HEK293 (cell line): ENCODE data around the gene SP6.

Experiments
- CTCF ChIA-PET: fragments of 350-600 bp; formaldehyde crosslinking; extraction: SDS; loops from one replicate; lab custom pipeline; 2021; ENCODE audit warnings: antibody characterized with exemption; lab: Yijun Ruan, JAX
- POLR2A ChIA-PET: fragments of 300-600 bp; formaldehyde crosslinking; extraction: SDS; loops from one replicate; lab custom pipeline; 2020; ENCODE audit warnings: antibody characterized with exemption, inconsistent platforms; lab: Yijun Ruan, JAX
- H3K27ac ChIP-seq: fragments of 200-500 bp; sonication (Bioruptor generic); 2 replicates; pipeline ENCODE4 v1.5.1; 2014; ENCODE audit warnings: low read depth, low read length, control low read depth, inconsistent platforms; ENCODE audit errors: extremely low read depth
- H3K36me3 ChIP-seq, 2 experiments: fragments of 200-500 bp in 1 of 2; sonication (Bioruptor generic) in 1 of 2; 1 replicate in 1 of 2; 2 replicates in 1 of 2; pipeline ENCODE4 v1.5.1; 2014 to 2017; ENCODE audit warnings: inconsistent platforms in 2 of 2, low read length in 2 of 2; ENCODE audit not compliant: control insufficient read depth in 2 of 2, insufficient read depth in 1 of 2
- H3K4me1 ChIP-seq: fragments of 200-500 bp; sonication (Bioruptor generic); 2 replicates; pipeline ENCODE4 v1.5.1; 2014; ENCODE audit warnings: mild to moderate bottlenecking, low read length, inconsistent platforms; ENCODE audit not compliant: control insufficient read depth, insufficient read depth
- H3K4me3 ChIP-seq: 2 replicates; pipeline ENCODE4 v1.5.1; 2011; ENCODE audit warnings: low read depth, mild to moderate bottlenecking, control low read depth, low read length, moderate library complexity
- H3K9me3 ChIP-seq: fragments of 200-500 bp; sonication (Bioruptor generic); 2 replicates; pipeline ENCODE4 v1.5.1; 2014; ENCODE audit warnings: low read depth, low read length, inconsistent platforms; ENCODE audit not compliant: control insufficient read depth, insufficient read depth
- AEBP2 ChIP-seq: fragments of 450-650 bp; formaldehyde crosslinking; IDR thresholded peaks from 2 replicates; pipeline ENCODE4 v1.5.1; 2016; ENCODE audit warnings: missing biosample characterization, missing genetic modification characterization, borderline replicate concordance
- EGR2 ChIP-seq: fragments of 450-650 bp; formaldehyde crosslinking; IDR thresholded peaks from 2 replicates; pipeline ENCODE4 v1.5.1; 2016; ENCODE audit warnings: low read depth, missing biosample characterization, missing genetic modification characterization
- GFI1B ChIP-seq: fragments of 450-650 bp; formaldehyde crosslinking; IDR thresholded peaks from 2 replicates; pipeline ENCODE4 v1.5.1; 2016; ENCODE audit warnings: missing biosample characterization, missing genetic modification characterization
- GLIS1 ChIP-seq: fragments of 450-650 bp; formaldehyde crosslinking; IDR thresholded peaks from 2 replicates; pipeline ENCODE4 v1.5.1; 2016; ENCODE audit warnings: missing biosample characterization, missing genetic modification characterization
- HIC1 ChIP-seq: fragments of 450-650 bp; formaldehyde crosslinking; IDR thresholded peaks from 2 replicates; pipeline ENCODE4 v1.5.1; 2016; ENCODE audit warnings: missing biosample characterization, missing genetic modification characterization
- KLF7 ChIP-seq: fragments of 450-650 bp; formaldehyde crosslinking; IDR thresholded peaks from 2 replicates; pipeline ENCODE4 v1.5.1; 2016; ENCODE audit warnings: missing biosample characterization, missing genetic modification characterization, borderline replicate concordance
- SP3 ChIP-seq: fragments of 450-650 bp; formaldehyde crosslinking; IDR thresholded peaks from 2 replicates; pipeline ENCODE4 v1.5.1; 2016; ENCODE audit warnings: missing biosample characterization, missing genetic modification characterization
- ZEB2 ChIP-seq: fragments of 450-650 bp; formaldehyde crosslinking; IDR thresholded peaks from 2 replicates; pipeline ENCODE4 v1.5.1; 2016; ENCODE audit warnings: missing biosample characterization, missing genetic modification characterization
- ZNF121 ChIP-seq: fragments of 450-650 bp; formaldehyde crosslinking; IDR thresholded peaks from 2 replicates; pipeline ENCODE4 v1.5.1; 2016; ENCODE audit warnings: missing biosample characterization, missing genetic modification characterization
- ZNF138 ChIP-seq: fragments of 450-650 bp; formaldehyde crosslinking; IDR thresholded peaks from 2 replicates; pipeline ENCODE4 v1.5.1; 2016; ENCODE audit warnings: missing biosample characterization, missing genetic modification characterization, borderline replicate concordance
- ZNF146 ChIP-seq: fragments of 450-650 bp; formaldehyde crosslinking; IDR thresholded peaks from 2 replicates; pipeline ENCODE4 v1.5.1; 2016; ENCODE audit warnings: missing biosample characterization, missing genetic modification characterization
- ZNF148 ChIP-seq: fragments of 450-650 bp; formaldehyde crosslinking; IDR thresholded peaks from 2 replicates; pipeline ENCODE4 v1.5.0; 2017; ENCODE audit warnings: missing biosample characterization, missing genetic modification characterization, borderline replicate concordance
- ZNF2 ChIP-seq: fragments of 450-650 bp; formaldehyde crosslinking; IDR thresholded peaks from 2 replicates; pipeline ENCODE4 v1.5.1; 2016; ENCODE audit warnings: missing biosample characterization, missing genetic modification characterization
- ZNF202 ChIP-seq: fragments of 450-650 bp; formaldehyde crosslinking; IDR thresholded peaks from 2 replicates; pipeline ENCODE4 v1.5.1; 2016; ENCODE audit warnings: missing biosample characterization, missing genetic modification characterization, borderline replicate concordance
- ZNF266 ChIP-seq: fragments of 450-650 bp; formaldehyde crosslinking; IDR thresholded peaks from 2 replicates; pipeline ENCODE4 v1.5.1; 2016; ENCODE audit warnings: missing biosample characterization, missing genetic modification characterization, low read depth
- ZNF335 ChIP-seq: fragments of 450-650 bp; formaldehyde crosslinking; conservative IDR thresholded peaks from 2 replicates; pipeline ENCODE4 v1.5.1; 2016; ENCODE audit warnings: missing biosample characterization, missing genetic modification characterization
- ZNF518A ChIP-seq: fragments of 450-650 bp; formaldehyde crosslinking; conservative IDR thresholded peaks from 2 replicates; pipeline ENCODE4 v1.5.1; 2016; ENCODE audit warnings: low read depth, missing biosample characterization, missing genetic modification characterization
- ZNF530 ChIP-seq: fragments of 450-650 bp; formaldehyde crosslinking; IDR thresholded peaks from 2 replicates; pipeline ENCODE4 v1.5.1; 2016; ENCODE audit warnings: low read depth, missing biosample characterization, missing genetic modification characterization
- ZNF561 ChIP-seq: fragments of 450-650 bp; IDR thresholded peaks from 2 replicates; pipeline ENCODE4 v1.5.1; 2018; ENCODE audit warnings: missing biosample characterization, missing genetic modification characterization, borderline replicate concordance
- ZNF658 ChIP-seq: fragments of 450-650 bp; formaldehyde crosslinking; IDR thresholded peaks from 2 replicates; pipeline ENCODE4; 2016; ENCODE audit warnings: missing biosample characterization, missing genetic modification characterization
- ZNF768 ChIP-seq: fragments of 450-650 bp; formaldehyde crosslinking; IDR thresholded peaks from 2 replicates; pipeline ENCODE4 v1.5.1; 2018; ENCODE audit warnings: missing biosample characterization, mild to moderate bottlenecking, missing genetic modification characterization
- ZXDB ChIP-seq: fragments of 450-650 bp; formaldehyde crosslinking; IDR thresholded peaks from 2 replicates; pipeline ENCODE4 v1.5.1; 2016; ENCODE audit warnings: missing biosample characterization, missing genetic modification characterization

SP6 gene

GRCh38 chr17:47803751-47804150, 47.2 kb downstream of the SP6 start (continued):
- TF ChIP-seq ZNF518A (tag by site-specific recombination) (no peak), ZNF768 (tag by site-specific recombination) (no peak)

- CTCF ChIA-PET: interaction anchor here (0.6 to 2.2 kb wide), 8 partner anchors 10 to 140 kb away, joined by 3 to 7 read pairs (median 4); no protein-coding TSS in a partner anchor
- H3K4me3 ChIP-seq: no peak overlapping the region
- no peaks in the 10 kb centered on the region for H3K9me3 ChIP-seq
- POLR2A ChIA-PET: no interaction called here
- H3K4me1 ChIP-seq: no peaks in the 10 kb centered on the region
- H3K36me3 ChIP-seq: peaks cover 0 to 17% of the 10 kb centered on the region in 2 experiments; a peak in 1 of 3 replicates
- TF ChIP-seq ZNF561 (tag by site-specific recombination) (no peak), ZNF121 (tag by site-specific recombination) (no peak), GLIS1 (tag by site-specific recombination) (no peak), ZNF335 (tag by site-specific recombination) (no peak), ZNF146 (tag by site-specific recombination) (no peak), EGR2 (tag by site-specific recombination) (no peak), ZNF202 (no peak), ZNF2 (tag by site-specific recombination) (no peak), SP3 (tag by site-specific recombination) (no peak), ZNF530 (tag by site-specific recombination) (no peak), HIC1 (tag by site-specific recombination) (no peak), ZEB2 (no peak), ZNF138 (tag by site-specific recombination) (no peak), ZNF658 (tag by site-specific recombination) (no peak), GFI1B (tag by site-specific recombination) (no peak), AEBP2 (tag by site-specific recombination) (no peak), KLF7 (tag by site-specific recombination) (no peak), ZXDB (tag by site-specific recombination) (no peak), ZNF148 (tag by site-specific recombination) (no peak), ZNF266 (no peak)
- H3K27ac ChIP-seq: no peak overlapping the region
These were observed 47.8 kb downstream of the SP6 start for GRCh38 chr17:47803201-47803600.
